H1 (cell line): ENCODE data around the gene GLS. TPM values are rescaled to one million over a fixed set of nuclear protein-coding genes. Genes with fewer than 3 reads are reported as not detected.

ENCODE experiments used
- CBX8 ChIP-seq: fragments of 300-800, 300-1000 bp; sonication (generic); IDR thresholded peaks from 2 replicates; pipeline ENCODE4 v1.7.1; 2016; ENCODE audit warnings: low read depth, low read length, borderline replicate concordance
- EGR1 ChIP-seq: IDR thresholded peaks from 2 replicates; pipeline ENCODE4 v1.6.1; 2011; ENCODE audit warnings: low read depth, low read length, borderline replicate concordance
- MAFK ChIP-seq: IDR thresholded peaks from 2 replicates; pipeline ENCODE4 v1.6.1; 2012; ENCODE audit warnings: low read depth, mild to moderate bottlenecking, improper control_type of control experiment, low read length
- SP4 ChIP-seq: IDR thresholded peaks from 2 replicates; pipeline ENCODE4 v1.6.1; 2012; ENCODE audit warnings: low read length, inconsistent platforms
- SUZ12 ChIP-seq: fragments of 200-600 bp; sonication (generic); IDR thresholded peaks from 2 replicates; pipeline ENCODE4 v1.6.1; 2012; ENCODE audit warnings: mild to moderate bottlenecking, inconsistent platforms, low read length, moderate library complexity, mixed read lengths
- TAF7 ChIP-seq: optimal IDR thresholded peaks from 2 replicates; pipeline ENCODE3; 2011; ENCODE audit warnings: low read depth, mild to moderate bottlenecking, inconsistent platforms, low read length, moderate library complexity, borderline replicate concordance
- ZNF274 ChIP-seq: IDR thresholded peaks from 2 replicates; pipeline ENCODE4 v1.7.0; 2012; ENCODE audit warnings: low read length, borderline replicate concordance; ENCODE audit errors: extremely low read depth
- polyA plus RNA-seq, 7 experiments: library from polyadenylated mRNA; depleted of rRNA in 3 of 7; stranded (reverse) in 5 of 7; unstranded in 2 of 7; fragments of >200 nt in 5 of 7; fragments of 200-250 nt in 2 of 7; gene quantifications; 1 replicate in 5 of 7; 2 replicates in 1 of 7; 4 replicates in 1 of 7; pipeline versions ENCODE4 v1.2.1 to v1.2.3, GENCODE V29; 2011 to 2013; ENCODE audit warnings: missing spikeins in 2 of 7, mixed read lengths in 2 of 7
- total RNA-seq: library from RNA; stranded (reverse); fragmentation: NEBNext Ultra II Directional; extraction: Animal tissue kit (Norgen Biotek cat#: 25700); gene quantifications from 2 replicates; pipeline ENCODE4 v1.2.1, GENCODE V29; 2021
- TF ChIP-seq, protein P1 (sequence below): IDR thresholded peaks from 2 replicates; pipeline ENCODE4 v1.6.1; 2011; ENCODE audit warnings: low read depth, mild to moderate bottlenecking, low read length; ENCODE audit not compliant: insufficient read depth

Gene GLS
- total and polyA plus RNA-seq, 2 of the 8 experiments (the other 6 are each of a cell fraction or from before 2014, with no cell fraction given) = 15.7 to 89.8 TPM

DNA sequence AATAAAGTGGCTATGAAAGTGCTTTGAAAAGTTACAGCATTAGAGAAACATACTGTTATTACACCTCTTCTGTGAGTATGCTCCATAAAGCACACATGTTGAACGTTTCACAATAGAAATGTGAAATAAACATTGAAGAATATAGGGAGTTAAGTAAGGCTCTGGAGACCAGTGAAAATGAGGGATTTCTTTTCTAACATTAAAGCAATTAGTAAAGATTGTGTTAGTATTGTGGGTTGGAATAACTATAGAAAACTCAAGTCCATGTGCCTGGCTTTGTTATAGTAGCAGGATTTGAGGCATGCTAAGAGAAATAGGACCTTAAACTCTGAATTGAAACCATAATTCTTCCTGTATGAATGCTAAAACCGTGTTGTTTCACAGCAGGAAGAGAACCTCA, 63.1 kb downstream of the GLS start (continued):
- TF ChIP-seq CBX8 (no peak), MAFK (no peak), SP4 (no peak), SUZ12 (no peak), ZNF274 (no peak), TAF7 (no peak), EGR1 (no peak)
- TF ChIP-seq, protein P1, sequence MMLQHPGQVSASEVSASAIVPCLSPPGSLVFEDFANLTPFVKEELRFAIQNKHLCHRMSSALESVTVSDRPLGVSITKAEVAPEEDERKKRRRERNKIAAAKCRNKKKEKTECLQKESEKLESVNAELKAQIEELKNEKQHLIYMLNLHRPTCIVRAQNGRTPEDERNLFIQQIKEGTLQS = no peak
